ENCODE results near the gene RBMS1.

RBMS1 gene

DNA sequence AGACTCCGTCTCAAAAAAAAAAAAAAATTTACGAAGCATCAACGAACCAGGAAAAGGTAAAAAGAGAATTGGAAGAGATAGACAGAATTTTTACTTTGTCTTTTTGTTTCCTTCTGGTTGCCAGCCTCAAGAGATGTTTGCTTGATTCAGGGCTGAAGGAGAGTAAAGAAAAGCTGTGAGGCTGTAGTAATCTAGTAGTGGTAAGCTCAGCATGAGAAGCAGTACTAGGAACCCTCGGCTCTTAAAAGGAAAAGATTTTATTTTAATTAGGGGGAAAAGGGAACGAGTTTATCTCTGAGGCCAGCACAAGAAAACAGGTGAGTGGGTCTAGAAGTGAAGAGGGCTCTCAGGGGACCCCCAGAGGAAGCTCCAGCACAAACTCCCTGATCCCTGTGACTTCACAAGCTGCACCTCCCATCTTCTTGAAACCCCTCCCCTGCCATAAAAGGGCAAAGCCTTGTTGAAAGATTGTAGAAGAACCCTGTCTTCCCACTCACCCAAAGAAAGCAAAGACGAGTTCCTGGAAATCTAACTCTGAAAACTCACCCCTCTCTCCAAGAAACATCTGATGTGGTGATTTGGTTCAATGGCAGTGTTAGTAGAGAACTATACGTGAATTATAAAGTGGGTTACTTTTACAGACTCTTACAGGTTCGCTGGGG lies 8.6 kb downstream of the RBMS1 start:
- TF ChIP-seq, protein P1, sequence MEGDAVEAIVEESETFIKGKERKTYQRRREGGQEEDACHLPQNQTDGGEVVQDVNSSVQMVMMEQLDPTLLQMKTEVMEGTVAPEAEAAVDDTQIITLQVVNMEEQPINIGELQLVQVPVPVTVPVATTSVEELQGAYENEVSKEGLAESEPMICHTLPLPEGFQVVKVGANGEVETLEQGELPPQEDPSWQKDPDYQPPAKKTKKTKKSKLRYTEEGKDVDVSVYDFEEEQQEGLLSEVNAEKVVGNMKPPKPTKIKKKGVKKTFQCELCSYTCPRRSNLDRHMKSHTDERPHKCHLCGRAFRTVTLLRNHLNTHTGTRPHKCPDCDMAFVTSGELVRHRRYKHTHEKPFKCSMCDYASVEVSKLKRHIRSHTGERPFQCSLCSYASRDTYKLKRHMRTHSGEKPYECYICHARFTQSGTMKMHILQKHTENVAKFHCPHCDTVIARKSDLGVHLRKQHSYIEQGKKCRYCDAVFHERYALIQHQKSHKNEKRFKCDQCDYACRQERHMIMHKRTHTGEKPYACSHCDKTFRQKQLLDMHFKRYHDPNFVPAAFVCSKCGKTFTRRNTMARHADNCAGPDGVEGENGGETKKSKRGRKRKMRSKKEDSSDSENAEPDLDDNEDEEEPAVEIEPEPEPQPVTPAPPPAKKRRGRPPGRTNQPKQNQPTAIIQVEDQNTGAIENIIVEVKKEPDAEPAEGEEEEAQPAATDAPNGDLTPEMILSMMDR (IDR thresholded peaks at IDR 0.05; ENCODE audit: control insufficient read depth, extremely low read depth, insufficient read depth) = no peak
- DNase-seq (ENCODE audit: low read depth) = no peak
- H3K4me3 ChIP-seq (ENCODE audit: low read depth, low read length) = no peak overlapping the region

DNA sequence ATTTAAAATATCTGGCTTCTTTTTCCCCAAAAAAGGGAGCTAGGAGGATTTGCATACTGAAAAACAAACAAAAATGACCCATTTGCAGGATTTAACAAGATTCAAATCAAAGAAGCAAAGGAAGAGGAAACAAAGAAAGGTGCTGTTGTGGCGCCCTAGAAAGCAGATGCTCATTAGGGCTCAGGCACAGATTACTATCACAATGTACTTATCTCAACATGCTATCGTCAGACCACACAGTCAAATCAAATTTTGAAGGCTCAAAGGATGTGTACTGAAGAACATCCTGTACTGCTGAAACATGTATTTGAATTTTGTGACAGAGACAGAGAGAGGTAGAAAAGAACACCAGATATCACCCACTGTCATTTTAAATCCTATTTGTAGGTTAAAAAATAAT lies 10.9 kb downstream of the RBMS1 start:
- TF ChIP-seq, protein P1 (IDR thresholded peaks at IDR 0.05; ENCODE audit: control insufficient read depth, extremely low read depth, insufficient read depth) = no peak
- no peak overlapping the region for H3K4me3 ChIP-seq (ENCODE audit: low read depth, low read length)
- DNase-seq (ENCODE audit: low read depth) = no peak

DNA sequence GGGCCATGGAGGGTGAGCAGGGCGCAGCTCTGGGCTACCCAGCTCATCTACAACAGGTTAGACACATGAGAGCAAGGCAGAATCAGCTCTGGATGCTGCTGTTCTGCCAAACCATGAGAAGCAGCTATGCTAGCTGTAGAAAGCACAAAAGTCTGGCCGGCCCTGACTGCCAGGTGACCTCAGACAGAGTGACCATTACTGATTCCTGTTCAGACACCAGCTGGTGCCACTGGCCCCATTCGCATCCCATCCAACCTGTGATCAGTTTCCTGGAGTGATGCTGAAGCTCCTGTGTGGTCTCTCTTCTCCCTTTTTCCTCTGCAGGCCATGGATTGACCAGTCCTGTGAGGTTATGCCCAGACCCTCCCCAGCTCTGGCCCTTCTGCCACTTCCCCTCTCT lies 14.3 kb downstream of the RBMS1 start:
- TF ChIP-seq, protein P1 (IDR thresholded peaks at IDR 0.05; ENCODE audit: control insufficient read depth, extremely low read depth, insufficient read depth) = no peak
- H3K4me3 ChIP-seq (ENCODE audit: low read depth, low read length) = no peak overlapping the region
- no peak for DNase-seq (ENCODE audit: low read depth)

DNA sequence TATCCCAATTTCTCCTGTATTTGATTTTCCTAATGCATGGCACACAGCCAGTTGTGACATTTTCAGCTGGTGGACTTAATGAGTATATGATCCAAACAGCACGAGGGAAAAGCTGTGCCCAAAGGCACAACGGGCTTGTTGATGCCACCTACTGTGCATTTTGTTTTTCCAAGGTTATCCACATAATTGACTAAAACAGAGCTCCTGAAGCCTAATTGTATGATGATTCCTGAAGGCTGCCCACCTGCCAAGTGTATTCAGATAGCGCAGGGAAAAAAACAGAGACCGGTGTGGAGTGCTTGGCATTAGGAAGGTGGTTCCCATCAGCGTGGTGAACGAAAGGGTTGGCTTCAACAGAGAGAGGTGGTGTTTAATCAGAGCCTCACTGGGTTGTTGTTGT lies 14.9 kb downstream of the RBMS1 start:
- H3K4me3 ChIP-seq (ENCODE audit: low read depth, low read length) = no peak overlapping the region
- DNase-seq (ENCODE audit: low read depth) = no peak
- TF ChIP-seq, protein P1 (IDR thresholded peaks at IDR 0.05; ENCODE audit: control insufficient read depth, extremely low read depth, insufficient read depth) = no peak

DNA sequence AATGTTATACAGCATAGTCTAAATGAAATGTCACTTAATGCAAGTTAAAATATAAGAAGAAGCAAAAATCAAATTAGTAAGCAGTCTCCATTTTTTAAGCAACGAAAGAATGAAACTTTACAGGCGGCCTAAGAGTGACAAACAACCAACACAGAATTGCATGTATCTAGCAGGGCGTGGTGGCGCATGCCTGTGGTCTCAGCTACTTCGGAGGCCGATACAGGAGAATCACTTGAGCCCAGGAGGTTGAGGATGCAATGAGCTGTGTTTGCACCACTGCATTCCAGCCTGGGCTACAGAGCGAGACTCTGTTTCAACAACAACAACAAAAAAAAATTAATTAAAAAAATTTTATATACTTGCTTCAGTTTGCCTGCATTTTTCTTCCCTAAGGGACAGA lies 16.6 kb downstream of the RBMS1 start:
- H3K4me3 ChIP-seq (ENCODE audit: low read depth, low read length) = no peak overlapping the region
- DNase-seq (ENCODE audit: low read depth) = no peak
- TF ChIP-seq, protein P1 (IDR thresholded peaks at IDR 0.05; ENCODE audit: control insufficient read depth, extremely low read depth, insufficient read depth) = no peak

DNA sequence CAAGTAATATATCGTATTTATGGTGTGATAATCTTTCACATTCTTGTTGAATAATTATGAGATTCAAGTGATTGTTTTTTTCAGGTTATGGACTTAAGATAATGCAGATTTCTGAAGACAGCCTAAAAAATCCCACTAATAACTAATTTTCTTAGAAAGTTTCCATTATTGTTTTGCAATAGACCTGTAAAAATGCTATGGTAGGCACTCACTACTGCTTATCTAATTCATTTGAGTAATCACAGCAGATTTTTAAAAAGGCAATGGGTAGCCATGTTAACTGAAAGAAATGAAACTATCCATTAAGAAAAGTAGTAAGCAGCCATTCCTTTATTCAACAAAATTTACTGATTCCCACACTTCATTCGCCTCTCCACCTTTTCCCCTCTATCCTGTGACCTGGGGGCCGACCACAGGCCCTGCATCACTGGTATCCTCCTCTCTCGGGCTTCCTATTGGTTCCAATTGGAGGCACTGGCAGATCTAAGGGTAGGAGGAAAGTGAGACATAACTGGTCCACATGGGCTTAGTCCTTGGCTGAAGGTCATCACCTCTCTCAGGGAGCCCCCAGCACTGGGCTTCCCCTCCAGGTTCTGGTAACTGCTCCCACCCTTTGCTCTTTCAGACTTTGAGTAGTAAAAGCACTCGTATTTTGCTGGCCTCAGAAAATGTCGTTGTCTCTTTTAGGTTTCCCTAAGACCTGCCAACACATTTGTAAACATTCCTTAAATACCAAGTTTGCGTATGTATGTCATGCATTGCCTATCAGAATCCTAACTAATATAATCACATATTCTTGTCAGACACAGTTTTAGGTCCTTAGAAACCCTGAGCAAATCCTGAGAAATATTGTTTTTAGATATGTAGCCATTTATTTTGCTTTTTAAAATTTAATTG lies 18.5 kb downstream of the RBMS1 start:
- DNase-seq (ENCODE audit: low read depth) = no peak
- no peak overlapping the region for H3K4me3 ChIP-seq (ENCODE audit: low read depth, low read length)
- TF ChIP-seq, protein P1 (IDR thresholded peaks at IDR 0.05; ENCODE audit: control insufficient read depth, extremely low read depth, insufficient read depth) = no peak

Data from LNCaP clone FGC (cell line).